T1000 (cell line): ENCODE measurements around the gene APBA1.

ENCODE experiments used
- DNase-seq: peaks from one replicate; lab custom pipeline; 2025; ENCODE audit warnings: mixed read lengths; lab: John Stamatoyannopoulos, UW

The APBA1 gene

DNA sequence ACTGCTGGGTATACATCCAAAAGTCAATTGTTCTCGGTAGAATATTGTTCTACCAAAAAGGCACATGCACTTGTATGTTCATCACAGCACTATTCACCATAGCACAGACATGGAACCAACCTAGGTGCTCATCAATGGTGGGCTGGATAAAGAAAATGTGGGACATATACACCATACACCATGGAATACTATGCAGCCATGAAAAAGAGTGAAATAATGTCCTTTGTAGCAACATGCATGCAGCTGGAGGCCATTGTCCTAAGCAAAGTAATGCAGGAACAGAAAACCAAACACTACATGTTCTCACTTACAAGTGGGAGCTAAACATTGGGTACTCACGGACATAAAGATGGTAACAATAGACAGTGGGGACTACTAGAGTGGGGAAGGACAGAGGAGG is 145.5 kb downstream of the APBA1 start:
- DNase-seq = no peak

DNA sequence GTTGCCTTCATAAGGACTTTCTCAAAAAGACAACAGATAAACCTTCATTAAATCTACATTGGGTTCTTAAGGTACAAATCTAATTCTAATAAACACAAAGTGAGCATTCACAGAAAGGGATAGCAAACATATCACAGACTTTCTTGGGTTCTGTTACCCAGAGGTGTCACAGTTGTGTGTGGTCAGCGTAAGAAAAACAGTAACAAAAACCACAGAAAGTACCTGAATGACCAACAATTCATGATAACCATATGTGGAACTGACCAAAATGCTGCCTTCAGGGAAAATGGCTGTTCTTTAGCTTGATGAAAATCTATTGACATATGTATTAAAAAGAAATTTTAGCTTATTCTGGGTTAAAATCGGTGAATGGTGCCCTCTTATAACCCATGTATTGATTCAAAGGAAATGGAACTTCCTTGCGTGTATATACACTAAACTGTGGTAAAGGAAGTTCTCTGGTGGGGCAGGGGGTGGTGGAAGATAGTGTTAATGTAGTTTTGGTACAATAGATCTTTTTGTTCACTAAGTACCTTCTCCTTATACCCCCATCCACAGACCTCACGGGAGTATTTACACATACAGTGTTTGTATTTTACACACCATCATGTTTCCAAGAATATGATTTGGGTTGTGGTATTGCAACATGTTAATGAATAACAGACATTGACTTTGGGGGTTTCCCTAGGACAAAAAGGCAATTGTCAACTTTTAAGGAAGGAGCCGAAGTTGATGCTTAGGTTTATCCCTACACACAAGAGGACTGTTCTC is 152.5 kb downstream of the APBA1 start:
- DNase-seq = no peak

DNA sequence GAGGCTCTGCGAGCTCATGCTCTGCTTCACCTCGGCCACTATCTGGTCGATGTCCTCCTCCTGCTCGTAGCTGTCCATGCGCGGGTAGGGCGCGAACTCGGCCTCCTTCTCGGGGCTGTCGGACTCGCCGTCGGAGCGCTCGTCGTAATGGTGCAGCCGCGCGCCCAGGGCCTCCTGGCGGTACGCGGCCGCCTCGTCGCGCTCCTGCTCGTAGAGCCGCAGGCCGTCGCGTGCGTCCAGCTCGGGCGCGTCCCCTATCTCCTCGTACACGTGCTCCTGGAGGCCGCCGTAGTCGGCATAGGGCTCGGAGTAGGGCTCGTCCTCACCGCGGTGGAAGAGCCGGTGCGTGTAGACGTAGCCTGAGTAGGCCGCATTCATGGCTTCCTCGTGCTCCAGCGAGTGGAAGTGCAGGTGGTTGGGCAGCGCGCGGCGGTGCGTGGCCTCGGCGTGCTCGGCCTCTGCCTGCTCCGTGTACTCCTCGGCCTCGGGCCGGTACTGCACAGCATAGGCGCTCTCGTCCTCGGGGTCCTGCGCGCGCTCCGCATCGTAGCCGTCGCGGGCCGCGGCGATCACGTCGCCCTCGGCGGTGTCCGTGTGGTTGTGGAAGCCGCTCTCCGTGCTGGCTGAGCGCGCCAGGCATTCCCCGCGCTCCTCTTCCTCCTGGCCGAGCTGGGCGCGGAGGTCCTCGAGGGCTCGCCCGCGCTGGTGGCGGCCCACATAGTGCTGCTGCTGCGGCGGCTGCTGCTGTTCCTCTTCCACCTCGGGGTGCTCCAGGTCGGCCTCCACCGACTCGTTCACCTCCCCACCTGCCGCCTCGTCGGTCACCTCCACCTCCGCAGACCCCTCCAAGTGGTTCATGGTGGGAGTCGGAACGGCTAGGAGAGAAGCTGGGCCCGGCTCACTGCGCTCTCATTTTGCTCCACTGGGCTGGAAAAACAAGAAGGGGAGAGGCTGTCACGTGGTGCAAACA is 155.5 kb downstream of the APBA1 start:
- DNase-seq = no peak

DNA sequence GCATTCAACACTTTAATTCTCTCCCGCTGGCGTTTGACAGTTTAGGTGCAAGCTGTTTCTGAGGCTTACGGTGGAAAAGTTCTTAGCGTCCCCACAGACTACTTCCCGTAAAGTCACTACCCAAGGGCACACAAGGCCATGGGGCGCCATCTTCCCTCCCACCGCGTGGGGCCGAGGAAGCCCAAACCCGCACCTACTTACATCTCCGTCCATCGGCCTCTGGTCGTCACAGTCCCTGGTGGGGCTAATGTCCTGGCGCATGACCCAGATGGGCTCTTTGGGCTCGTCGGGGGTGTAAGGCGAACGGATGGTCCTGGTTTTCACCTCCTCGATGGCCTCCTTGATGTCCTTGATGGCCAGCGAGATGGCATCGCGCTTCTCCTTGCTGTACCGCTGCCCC is 156.4 kb downstream of the APBA1 start:
- DNase-seq = no peak

DNA sequence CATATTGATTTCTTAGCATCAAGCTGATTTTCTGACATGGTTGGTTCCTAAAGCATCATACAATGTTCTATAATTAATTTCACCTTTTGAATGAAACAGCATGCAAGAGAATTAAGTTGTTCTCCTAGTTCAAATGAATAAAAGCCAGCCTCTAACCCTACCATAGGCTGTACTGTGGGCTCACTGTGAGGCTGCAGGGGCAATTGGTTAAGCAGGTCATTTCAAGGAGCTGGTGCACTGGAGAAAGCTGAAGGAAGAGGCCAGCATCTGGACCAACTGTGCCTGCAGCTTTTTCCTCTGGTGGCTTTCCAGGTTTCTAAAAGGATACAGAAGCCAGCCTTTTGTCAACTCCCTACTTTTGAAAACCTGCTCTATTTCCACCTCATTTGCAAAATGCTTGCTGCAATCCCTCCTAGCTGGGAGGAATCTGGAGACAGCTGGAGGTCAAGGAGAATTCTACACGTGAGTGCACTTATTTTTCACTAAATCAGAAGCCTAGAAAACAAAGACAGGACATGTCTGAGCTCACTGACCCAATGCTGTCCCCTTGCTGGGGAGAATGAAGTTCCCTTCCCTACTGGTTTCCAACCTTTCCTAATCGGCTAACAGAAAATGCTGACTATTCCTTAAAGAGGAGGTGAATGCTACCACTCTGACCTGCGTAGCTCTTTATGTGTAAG is 158.9 kb downstream of the APBA1 start:
- DNase-seq = no peak

DNA sequence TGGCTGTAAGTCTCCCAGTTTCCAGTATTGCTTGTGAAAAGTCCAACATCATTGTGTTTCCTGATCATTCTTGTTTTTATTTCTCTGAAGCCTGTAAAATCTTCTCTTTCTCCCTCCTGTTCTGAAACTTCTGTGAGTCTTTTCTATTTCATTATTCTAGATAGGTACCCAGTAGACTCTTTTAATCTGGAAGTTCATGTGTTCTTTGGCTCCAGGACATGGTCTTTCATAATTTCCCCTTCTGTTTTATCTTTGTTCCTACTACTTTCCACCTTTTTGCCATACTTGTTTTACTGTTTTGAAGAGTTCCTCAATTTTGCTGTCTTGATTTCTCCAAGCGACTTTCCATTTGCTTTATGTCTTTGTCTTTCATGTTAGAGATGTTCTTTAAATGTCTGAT is 168.1 kb downstream of the APBA1 start:
- DNase-seq = no peak

DNA sequence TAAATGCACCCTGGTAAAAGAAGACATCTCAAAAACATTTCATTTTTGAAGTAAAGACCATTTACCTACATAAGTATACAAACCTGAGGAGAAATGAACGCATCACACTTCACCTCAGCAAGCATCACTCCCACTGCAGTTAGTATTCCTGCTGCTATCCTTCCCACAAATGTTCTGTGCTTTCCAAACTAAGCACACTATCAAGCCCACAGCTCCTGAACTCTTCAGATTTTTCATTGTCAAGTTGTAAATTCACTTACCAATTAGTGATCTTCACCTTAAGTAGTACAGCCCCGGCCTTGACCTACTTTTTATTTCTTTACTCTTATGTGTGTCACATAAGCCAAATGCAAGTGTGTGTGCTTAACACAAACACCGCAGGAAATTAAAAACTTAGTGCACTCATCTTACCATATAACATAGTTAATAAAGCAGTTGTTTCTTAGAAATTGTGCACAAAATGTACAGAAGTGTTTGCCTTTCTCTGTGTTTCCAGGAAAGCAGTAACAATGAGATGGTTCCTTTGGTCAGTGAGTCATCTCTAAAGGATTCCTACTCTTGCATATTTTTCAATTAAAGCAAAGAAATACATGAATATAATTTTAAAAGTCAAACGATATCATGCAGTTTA is 169.4 kb downstream of the APBA1 start:
- DNase-seq = no peak

DNA sequence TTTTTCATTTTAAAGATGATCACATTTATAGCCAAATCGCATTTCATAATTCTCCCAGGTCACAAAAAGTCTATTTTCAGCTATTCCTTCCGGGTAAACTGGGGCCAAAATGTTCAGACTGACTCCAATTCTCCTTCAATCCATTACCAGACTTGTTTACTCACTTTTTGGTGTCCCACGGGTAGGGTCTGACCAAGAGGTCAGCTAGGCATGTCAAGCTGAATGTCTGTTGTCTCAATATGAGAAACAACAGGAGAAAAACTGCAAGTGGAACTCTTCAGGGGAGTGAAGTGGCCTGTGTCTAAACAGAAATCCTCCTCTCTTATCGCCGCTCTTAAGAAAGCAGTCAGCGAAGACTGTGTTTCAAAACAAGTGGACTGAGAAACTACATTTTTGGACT is 171.3 kb downstream of the APBA1 start:
- no peak for DNase-seq

DNA sequence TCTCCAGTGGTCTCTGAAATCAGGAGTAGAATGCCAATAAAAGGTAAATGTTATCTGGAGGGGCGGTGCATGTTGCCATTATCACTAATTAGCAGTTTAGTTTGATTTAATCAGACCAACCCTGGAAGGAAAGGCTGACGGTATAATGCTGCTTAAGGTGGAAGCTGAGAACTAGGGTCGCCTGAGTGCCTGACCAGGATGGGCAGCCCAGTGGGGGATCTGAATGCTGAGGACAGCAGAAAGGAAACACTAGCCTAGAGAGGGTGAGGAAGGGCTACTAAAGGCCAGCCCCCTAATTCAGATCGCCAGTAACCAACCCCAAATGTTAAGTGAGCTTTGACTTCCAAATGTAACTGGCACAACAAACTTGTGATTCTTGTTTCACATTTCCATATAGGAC is 172.2 kb downstream of the APBA1 start:
- no peak for DNase-seq

DNA sequence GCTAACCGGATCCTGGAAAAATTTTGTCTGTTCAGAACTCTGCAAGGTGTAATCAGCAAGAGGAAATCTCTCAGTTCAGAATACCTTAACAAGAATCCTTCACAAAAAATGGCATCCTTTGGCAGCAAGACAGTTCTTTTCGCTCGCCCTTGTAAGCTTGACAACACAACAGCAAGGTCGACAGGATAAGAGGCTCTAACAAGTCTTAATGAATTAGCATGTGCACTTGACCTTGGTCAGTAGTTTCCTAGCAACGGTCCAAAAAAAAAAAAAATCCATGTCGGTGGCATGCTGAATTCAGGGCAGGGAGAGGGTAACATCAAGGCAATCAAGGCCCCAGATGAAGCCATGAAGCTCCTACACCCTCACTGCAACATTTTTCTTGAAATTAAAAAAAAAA is 172.8 kb downstream of the APBA1 start:
- DNase-seq = no peak

DNA sequence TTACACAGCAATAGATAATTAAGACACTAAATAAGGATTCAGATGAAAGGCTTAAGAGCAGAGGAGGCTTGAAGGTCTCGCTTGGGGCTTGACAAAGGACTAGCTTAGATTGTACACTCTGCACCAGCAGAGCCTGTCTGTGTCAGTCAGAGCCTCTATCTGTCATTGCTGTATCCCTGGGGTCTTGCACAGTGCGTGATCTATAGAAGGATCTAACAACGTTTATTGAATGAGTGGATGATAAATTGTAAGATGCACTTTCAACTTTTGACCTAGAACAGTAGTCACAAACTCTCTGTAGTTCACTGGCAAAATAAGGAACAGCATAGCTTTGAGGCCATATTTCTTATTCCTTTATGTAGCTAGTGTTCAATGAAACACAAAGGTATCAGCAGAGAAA is 173.7 kb downstream of the APBA1 start:
- DNase-seq = no peak

DNA sequence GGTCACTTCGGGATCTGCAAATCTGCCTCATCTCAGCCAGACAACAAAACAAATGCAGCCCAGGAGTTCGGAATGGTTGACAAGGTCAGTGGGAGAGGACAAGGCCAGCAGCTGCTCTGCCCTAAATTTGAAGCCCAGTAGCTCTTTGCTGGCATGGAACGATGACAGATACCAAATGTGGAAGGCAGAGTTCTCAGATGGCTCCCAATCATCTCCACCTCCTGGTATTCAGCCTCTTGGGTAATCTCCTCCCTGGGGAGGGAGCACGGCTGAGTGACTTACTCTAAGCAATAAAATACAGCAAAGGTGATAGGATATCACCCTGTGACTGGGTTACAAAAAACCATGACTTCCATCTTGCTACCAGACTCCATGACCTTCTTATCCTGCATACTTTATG is 174.4 kb downstream of the APBA1 start:
- no peak for DNase-seq

DNA sequence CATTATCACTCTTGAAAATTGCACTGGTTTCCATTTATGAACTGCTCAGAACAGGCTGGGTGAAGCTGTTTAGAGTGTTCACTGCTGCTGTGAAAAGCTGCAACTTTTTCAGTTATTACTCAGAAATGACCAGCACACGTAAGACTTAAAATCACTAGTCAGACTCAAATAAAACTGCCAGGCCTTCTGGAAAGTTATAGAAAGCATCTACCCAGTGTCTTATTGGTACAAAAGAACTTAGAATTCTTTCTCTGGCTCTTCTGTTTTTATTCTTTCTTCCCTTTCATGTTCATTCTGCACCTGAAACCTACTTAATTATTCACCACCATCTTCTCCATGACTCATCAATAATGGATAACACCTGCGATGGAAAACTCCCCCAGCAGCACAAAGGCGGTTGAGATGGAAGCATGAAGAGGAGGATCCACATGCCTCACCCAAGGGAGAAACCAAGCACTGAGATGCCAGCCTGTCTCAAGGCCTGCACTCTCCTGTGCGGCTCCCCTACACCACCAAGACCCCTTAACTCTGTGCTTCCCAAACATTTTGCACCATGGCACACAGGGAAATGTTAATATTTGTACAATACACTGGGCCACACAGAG is 175.2 kb downstream of the APBA1 start:
- DNase-seq = no peak

DNA sequence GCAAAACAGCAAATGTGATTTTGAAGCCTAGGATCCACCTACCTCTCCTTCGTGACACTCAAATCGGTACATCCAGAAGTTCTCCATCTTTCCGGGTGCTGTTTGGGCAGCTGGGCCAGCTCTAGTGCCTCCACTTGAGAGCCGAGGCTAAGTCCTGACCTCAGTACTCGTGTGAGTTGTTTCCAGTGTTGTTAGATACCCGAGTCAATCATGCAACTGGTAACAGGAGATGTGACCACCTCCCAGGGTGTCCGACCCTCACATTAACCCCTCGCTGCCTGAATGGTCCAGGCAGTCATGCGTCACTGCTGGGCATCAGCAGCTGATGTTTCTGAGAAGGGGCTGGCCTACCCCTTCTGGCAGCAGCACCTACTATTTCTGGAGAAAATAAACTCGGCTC is 176.9 kb downstream of the APBA1 start:
- no peak for DNase-seq

DNA sequence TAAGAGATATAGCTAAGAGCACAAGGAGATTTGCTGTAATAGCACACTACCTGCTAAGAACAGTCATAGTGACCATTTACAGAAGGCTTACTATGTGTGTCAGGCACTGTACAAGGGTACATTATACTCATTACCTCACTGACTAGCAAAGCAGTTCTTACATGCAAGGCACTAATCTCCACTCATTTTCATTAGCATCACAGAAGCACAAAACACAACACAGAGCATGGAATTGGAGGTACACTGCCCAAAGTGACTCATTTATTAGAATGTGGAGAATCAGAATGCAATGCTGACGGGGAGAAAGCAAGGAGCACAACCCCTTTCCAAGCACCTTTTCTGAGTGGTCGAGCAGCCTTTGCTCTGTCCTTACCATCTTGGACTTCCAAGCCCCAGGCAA is 177.4 kb downstream of the APBA1 start:
- no peak for DNase-seq

DNA sequence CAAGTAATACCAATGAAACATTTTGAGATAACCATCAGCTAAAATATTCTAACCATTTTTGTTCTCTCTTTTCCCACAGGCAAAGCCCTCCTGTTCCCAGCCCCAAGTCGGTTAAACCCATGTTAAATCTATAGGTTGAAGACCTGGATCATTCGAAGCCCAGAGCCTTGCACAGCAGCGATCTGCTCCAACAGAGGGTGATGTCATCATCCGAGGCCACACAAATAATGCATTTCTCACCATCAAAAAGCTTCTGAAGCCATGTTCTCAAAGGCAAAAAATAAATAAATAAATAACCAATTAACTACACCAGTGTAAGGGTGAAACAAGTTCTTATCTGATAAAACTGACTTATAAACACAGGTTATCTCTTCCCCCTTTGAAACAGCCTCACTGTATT is 178.0 kb downstream of the APBA1 start:
- DNase-seq = no peak

DNA sequence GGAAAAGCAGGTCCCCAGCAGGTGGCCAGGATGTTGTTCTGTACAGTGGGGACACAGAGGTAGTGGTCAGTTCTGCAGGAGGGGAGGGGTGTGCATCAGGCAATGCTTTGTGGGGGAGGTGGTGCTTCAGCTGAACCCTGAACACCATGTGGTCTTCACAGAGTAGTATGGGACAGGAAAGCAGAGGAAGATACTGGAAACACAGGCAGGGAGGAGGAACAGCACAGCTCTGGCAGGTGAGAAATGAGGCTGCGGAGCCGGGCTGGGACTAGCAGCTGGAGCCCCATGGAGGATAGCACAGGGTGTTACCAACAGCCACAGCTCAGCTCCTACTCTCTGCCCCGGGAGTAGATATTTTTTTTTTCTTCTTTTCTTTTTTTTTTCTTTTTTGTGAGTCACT is 185.7 kb downstream of the APBA1 start:
- DNase-seq = no peak

DNA sequence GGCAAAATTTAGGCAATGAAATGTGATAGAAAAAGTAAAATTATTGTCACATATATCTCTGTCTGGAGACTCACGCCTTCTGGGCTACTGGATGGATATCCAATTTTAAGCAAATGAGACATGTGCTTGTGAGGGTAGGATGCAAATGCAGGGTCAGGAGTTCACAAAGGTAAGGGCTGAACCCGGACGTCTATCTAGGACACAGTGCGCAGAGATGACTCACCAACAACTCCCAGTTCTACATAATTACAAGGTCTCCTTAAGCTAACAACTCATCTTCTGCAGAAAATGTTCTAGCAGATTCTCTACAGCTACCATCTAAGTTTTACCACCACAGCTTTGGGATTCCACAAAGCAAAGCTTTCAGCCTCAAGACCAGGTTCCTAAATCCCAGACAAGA is 186.7 kb downstream of the APBA1 start:
- DNase-seq = no peak

DNA sequence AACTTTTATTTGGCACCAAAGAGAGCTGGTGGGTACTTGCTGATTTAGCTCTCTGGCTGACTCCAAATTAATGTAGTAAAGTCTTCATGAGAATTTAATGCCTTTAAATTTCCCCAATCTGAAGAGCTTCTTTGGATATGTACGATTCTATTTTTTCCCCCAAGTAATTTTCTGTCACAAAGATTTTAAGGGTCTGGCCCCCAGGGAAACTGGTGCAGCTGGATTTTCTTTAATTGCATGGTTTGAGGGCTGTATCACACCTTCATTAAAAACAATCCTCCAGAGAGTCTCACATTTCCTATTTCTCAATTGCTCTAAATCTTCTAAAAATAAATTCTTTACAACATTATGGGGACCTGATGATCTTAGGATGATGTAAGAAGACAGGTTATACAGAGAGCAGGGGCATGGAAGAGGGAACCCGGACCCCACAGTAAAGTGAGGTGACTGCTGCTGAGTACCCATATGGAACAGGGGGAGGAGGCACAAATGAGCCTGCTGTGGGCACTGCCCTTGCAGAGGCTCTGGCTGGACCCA is 188.2 kb downstream of the APBA1 start:
- DNase-seq = no peak

DNA sequence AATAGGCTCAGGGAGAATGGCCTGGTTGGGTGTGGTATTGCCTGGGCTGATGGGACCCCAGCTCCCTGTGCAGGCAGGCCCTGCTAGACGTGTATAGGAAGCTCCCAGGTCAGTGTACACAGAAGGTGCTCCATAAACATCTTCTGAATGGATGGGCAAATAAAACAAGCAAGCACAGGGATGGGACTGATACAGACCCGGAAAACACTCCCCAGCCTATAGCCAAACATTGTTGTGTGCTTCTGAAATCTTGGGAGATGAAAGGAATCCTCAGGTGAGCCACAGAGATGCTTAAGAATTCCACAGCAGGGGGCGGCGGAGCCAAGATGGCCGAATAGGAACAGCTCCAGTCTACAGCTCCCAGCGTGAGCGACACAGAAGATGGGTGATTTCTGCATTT is 195.4 kb downstream of the APBA1 start:
- no peak for DNase-seq

DNA sequence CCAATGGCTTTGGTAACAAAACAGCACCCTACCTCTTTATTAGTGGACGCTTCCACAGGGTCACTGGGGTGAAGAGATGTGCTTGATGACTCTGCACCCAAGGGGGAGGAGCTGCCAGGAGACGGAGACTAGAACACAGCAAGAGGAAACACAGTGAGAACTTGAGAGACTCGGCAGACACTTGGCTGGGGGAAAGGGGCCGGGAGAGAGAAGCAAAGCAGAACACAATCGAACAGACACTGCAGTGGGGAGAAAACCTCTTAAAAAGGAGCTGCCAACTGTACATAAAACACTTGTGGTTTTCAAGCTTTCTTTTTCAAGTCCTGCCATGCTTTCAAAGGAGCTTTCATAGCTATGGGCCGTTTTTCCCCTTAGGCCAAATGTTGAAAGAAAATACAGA is 196.2 kb downstream of the APBA1 start:
- no peak for DNase-seq

DNA sequence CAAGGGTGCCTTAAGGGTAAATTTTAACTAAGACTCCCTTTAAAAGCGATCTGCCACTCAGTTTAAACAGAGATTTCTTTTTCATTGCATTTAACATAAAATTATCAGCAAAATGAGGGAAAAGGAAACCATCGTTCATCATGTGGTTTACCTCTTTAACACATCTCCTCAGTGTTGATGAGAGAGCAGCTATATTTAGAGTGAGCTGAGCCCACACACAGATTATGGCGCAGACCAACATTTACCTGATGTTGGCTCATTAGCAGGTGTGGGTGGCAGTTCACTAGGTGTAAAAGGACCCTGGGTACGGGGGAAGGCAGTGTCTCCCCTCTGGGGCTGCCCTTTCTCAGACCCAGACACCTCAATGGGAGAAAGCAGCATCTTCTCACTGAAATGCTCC is 197.3 kb downstream of the APBA1 start:
- DNase-seq = no peak
